Mesodermal cell (in vitro differentiated cells): Measurements from ENCODE around the gene SSBP3.
"Not testable (repeated sequence)": the region's sequence is repeated elsewhere in the genome, so short reads cannot be mapped to it uniquely, and the experiment has no call there.

Experiments used
- H3K27ac ChIP-seq: 2 replicates; pipeline ENCODE4 v1.7.0; 2013; ENCODE audit warnings: mild to moderate bottlenecking, low read depth, low read length, moderate library complexity; ENCODE audit not compliant: severe bottlenecking
- H3K36me3 ChIP-seq: 2 replicates; pipeline ENCODE4 v1.7.1; 2013; ENCODE audit warnings: mild to moderate bottlenecking, low read length, moderate library complexity; ENCODE audit not compliant: control insufficient read depth, insufficient read depth
- H3K4me1 ChIP-seq: one replicate; pipeline ENCODE4 v1.7.1; 2013; ENCODE audit warnings: mild to moderate bottlenecking, low read length; ENCODE audit not compliant: insufficient read depth, control insufficient read depth, poor library complexity, severe bottlenecking
- H3K4me3 ChIP-seq: 2 replicates; pipeline ENCODE4 v1.7.0; 2013; ENCODE audit warnings: low read length, control low read depth, mild to moderate bottlenecking; ENCODE audit not compliant: insufficient read depth, poor library complexity, severe bottlenecking; ENCODE audit errors: extremely low read depth
- H3K9me3 ChIP-seq: 2 replicates; pipeline ENCODE4 v1.7.1; 2013; ENCODE audit warnings: mild to moderate bottlenecking, low read length, moderate library complexity; ENCODE audit not compliant: control insufficient read depth
- WGBS, 2 experiments: methylation state at CpG; one replicate each; pipeline ENCODE4 v1.1.5; 2013; ENCODE audit warnings: missing lambda C conversion rate in 2 of 2; ENCODE audit not compliant: insufficient coverage in 2 of 2; 5-methylcytosine and 5-hydroxymethylcytosine counted together

SSBP3 gene

DNA sequence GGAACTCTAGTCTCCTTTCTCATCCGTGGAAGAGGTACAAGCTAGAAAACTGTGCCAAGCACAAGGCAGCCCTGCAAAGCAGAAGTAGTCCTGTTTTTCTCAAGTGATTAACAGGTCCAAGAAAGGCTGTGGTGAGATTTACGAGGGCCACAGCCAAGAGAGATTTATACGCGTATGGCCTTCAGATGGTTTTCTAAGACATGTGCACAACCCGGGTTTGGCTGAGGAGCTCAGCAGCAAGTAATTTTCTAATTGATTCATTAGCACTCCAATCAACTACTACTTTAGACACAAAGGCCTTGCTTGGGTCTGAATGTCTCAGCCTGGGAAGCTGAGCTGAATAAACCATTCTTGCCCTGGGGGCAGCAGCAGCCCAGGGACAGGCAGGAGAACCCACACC lies 55.8 kb downstream of the SSBP3 start:
- Histone ChIP-seq H3K9me3 (no peaks in the 10 kb centered on the region), H3K4me1 (peaks cover 47% of the 10 kb centered on the region), H3K4me3 (no peak overlapping the region), H3K36me3 (peaks cover 38% of the 10 kb centered on the region), H3K27ac (no peak overlapping the region)
- 59 to 72% methylated on average over 5 of the region's 5 CpGs for WGBS, 2 experiments

DNA sequence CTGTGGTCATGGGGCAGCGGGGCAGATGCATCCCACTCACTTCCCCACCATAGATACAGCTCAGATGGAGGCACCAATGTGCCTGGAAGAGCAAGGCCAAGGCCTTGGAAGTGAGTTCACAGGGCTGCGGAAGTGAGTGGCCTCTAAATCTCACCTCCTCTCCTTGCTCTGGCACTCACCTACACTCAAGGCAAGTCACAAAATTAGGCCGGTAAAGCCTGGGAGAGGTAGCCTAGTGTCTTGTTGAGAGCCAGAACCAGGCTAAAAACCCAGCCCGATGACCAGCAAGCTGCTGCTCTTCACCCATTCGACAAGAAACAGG lies 57.5 kb downstream of the SSBP3 start:
- Histone ChIP-seq H3K4me3 (no peak overlapping the region), H3K9me3 (no peaks in the 10 kb centered on the region), H3K4me1 (peaks cover 31% of the 10 kb centered on the region), H3K27ac (no peak overlapping the region), H3K36me3 (peaks cover 55% of the 10 kb centered on the region)
- WGBS, 2 experiments = 50 to 95% methylated on average over 2 to 4 of the region's 5 CpGs

DNA sequence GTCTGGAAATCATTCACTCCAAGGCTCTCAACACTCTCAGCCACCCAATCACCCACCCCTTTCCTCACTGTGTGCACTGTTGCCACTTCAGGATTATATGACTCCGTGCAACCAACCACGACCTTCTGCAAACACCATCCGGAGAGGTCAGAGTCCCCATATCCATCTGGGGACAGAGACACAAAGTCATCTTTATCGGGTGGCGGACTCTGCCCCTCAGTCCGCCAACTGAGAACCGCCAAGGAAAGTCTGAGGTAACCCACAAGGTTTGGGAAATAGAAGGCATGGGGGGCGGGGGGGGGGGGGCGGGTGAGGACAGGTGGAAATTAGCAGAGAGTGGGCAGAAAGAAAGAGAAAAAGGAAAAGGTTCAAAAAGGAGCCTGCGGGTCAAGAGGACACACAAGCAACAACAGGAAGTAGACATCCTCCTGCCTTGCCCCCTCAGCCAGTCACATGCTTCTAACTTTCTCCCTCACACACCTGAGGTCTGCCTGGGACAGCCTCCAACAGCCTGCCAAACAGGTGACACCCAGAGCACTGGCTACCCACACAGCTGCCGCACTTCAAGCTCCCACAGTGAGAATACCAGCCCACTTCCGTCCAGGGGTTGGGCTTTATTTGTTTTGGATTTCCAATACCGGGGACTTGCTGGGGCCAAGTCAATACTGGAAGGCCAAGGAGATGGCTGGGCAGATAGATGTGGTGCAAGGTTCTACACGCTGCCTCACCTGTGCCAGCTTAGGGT lies 58.1 kb downstream of the SSBP3 start:
- H3K9me3 ChIP-seq = no peaks in the 10 kb centered on the region
- peaks cover 26% of the 10 kb centered on the region for H3K4me1 ChIP-seq
- peaks cover 57% of the 10 kb centered on the region for H3K36me3 ChIP-seq
- WGBS, 2 experiments = 90 to 92% methylated on average over 8 to 10 of the region's 14 CpGs
- H3K27ac ChIP-seq = no peak overlapping the region
- no peak overlapping the region for H3K4me3 ChIP-seq

DNA sequence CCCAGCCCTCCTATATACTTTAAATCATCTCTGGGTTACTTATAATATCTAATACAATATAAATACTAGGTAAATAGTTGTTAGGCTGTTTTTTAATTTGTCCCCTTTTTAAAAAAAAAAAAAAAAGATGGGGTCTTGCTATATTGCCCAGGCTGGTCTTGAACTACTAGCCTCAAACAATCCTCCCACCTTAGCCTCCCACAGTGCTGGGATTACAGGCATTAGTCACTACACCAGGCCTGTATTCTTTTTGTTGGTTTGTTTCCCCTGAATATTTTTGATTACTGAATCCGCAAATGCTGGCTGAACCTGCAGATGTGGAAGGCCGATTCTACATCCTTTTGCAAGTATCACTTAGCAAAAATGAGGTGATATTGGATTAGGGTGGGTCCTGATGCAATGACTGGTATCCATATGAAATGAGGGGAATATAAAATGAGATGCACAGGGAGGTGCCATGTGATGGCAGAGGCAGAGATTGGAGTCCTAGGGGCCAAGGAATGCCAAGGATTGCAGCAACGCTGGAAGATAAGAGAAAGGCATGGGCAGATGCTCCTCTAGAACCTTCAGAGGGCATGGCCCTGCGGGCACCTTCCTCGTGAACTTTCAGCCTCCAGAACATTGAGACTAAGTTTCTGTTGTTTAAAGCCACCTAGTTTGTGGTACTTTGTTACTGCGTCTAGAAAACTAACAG lies 58.8 kb downstream of the SSBP3 start:
- 90 to 98% methylated on average over 3 to 6 of the region's 6 CpGs for WGBS, 2 experiments
- H3K4me1 ChIP-seq = peaks cover 19% of the 10 kb centered on the region
- H3K9me3 ChIP-seq = no peaks in the 10 kb centered on the region
- no peak overlapping the region for H3K27ac ChIP-seq
- no peak overlapping the region for H3K4me3 ChIP-seq
- H3K36me3 ChIP-seq = peaks cover 63% of the 10 kb centered on the region

- Histone ChIP-seq H3K4me1 (peaks cover 15% of the 10 kb centered on the region), H3K36me3 (peaks cover 67% of the 10 kb centered on the region)
- H3K27ac ChIP-seq, H3K9me3 ChIP-seq, H3K4me3 ChIP-seq: not testable (repeated sequence)
- WGBS, 2 experiments = 89 to 92% methylated on average over 10 to 13 of the region's 13 CpGs
Measured at GRCh38 chr1:54345548-54345947, 60.6 kb downstream of the SSBP3 start.

GRCh38 chr1:54345116-54345515 lies 61.1 kb downstream of the SSBP3 start:
- Histone ChIP-seq H3K4me3 (no peak overlapping the region), H3K36me3 (peaks cover 67% of the 10 kb centered on the region), H3K27ac (no peak overlapping the region), H3K4me1 (peaks cover 18% of the 10 kb centered on the region), H3K9me3 (no peaks in the 10 kb centered on the region)
- WGBS, 2 experiments = 68 to 79% methylated on average over 6 of the region's 7 CpGs

DNA sequence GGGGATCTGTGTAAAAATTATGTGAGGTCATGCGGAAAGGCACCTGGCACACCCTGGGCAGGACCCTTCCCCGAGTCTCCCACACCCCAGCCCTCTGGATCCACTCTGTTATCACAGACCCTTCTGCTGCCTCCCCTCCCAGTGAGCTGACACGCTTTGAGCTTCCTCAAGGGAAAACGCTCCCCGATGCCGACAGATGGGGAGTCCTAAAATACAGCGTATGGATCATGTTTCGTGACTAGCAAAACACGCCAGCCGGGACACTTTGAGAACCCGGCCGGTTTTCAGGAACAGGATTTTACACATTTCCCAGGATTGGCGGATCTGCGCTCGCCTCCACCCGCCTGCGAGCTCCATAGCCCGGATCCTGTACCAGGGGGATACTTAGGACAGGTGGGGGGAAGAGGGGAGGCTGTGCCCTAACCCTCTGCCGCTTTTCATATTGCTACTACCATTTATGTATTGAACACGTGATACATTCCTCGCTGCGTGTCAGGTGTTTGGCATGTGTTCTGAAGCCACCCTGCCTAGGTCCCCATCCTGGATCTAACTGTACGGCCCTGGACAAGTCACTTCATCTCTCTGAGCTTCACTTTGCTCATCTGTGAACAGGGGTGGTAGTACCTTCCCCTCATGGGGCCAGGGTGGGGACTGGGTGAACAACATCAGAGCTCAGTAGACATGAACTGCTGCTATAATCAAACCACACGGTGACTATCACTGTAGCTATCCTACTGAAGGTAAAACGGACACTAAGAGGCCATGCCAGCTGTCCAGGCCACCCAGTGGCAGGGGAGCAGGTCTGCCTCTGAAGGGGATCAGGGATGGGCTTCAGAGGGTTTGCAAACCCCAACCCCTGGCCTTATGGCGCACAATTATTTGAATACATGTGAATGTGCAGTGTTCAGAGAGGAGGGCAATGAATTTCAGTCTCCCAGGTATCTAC lies 63.2 kb downstream of the SSBP3 start:
- no peaks in the 10 kb centered on the region for H3K9me3 ChIP-seq
- H3K4me1 ChIP-seq = peaks cover 34% of the 10 kb centered on the region
- WGBS, 2 experiments = 86 to 90% methylated on average over 20 to 23 of the region's 26 CpGs
- H3K27ac ChIP-seq = no peak overlapping the region
- no peak overlapping the region for H3K4me3 ChIP-seq
- H3K36me3 ChIP-seq = peaks cover 49% of the 10 kb centered on the region

DNA sequence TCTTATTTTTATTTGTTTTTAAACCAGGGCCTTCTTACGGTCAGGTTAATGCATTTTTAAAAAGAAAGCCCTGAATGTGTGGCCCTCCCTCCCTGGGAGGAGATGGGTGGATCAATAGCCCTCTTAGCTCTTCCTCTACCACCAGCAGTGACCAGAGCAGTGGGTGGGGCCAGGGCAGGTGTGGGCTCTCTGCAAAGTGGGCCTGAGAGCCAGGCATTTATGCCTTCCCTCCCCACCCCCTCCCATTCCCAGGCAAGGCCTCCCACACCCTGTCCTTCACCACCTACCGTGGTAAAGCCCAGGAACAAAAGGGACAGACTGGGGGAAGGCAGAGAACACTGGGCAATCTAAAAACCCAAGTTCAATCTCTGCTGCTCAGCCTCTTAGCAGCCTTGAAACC lies 63.9 kb downstream of the SSBP3 start:
- peaks cover 49% of the 10 kb centered on the region for H3K36me3 ChIP-seq
- peaks cover 39% of the 10 kb centered on the region for H3K4me1 ChIP-seq
- 70% methylated on average over 2 of the region's 2 CpGs; no CpG with 5 or more reads in 1 of the 2 experiments for WGBS, 2 experiments
- no peaks in the 10 kb centered on the region for H3K9me3 ChIP-seq
- no peak overlapping the region for H3K27ac ChIP-seq
- no peak overlapping the region for H3K4me3 ChIP-seq

DNA sequence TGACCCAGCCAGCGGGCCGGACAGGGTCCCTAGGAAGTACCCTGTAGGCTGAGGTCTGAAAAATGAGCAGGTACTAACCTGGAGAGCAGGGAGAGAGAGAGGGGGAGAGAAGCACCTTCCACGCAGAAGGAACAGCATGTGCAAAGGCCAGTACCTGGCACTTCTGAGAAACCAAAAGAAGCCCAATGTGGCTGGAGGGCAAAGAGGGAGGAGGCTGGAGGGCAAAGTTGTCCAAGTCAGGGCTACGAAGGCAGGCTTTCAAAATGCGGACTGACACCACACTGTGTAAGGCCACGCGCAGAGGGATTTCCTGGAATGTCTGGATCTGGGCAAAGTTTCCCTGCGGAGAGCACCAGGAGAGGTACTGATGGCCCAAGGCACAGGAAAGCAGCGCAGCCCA lies 64.4 kb downstream of the SSBP3 start:
- WGBS, 2 experiments = 96 to 97% methylated on average over 9 of the region's 9 CpGs
- Histone ChIP-seq H3K27ac (no peak overlapping the region), H3K9me3 (no peaks in the 10 kb centered on the region), H3K4me1 (peaks cover 44% of the 10 kb centered on the region), H3K36me3 (peaks cover 47% of the 10 kb centered on the region), H3K4me3 (no peak overlapping the region)

DNA sequence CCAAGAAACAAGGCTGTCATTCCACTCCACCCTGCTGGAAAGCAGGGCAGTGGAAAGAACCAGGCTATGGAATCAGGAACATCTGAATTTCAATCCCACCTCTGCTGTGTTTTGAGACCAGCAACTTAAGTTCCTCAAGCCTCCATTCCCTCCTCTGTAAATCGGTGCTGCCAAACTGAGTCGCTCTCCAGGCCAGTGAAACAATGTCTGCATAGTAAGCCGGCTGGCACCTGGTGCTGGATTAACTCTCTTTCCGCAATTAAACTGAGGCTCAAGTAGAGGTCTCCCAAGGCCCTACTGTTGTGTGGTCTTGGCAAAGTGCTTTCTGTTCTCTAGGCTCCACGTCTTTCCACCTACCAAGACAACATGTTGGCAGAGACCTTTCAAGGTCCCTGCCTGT lies 65.3 kb downstream of the SSBP3 start:
- WGBS, 2 experiments = 90 to 91% methylated on average over 5 of the region's 5 CpGs
- Histone ChIP-seq H3K4me3 (no peak overlapping the region), H3K9me3 (no peaks in the 10 kb centered on the region), H3K27ac (no peak overlapping the region), H3K4me1 (peaks cover 53% of the 10 kb centered on the region), H3K36me3 (peaks cover 42% of the 10 kb centered on the region)
